SK-N-SH (cell line): ENCODE measurements around the gene WDR17. TPM values are rescaled to one million over a fixed set of nuclear protein-coding genes. Genes with fewer than 3 reads are reported as not detected.
A peak's percentile ranks its signal among the peaks of the same experiment; 100 is the strongest.

Experiments used
- CTCF ChIA-PET: fragments of 300-600, 350-600 bp; formaldehyde crosslinking; extraction: SDS; loops from one replicate; lab custom pipeline; 2021; lab: Yijun Ruan, JAX
- POLR2A ChIA-PET: fragments of 350-600 bp; sonication (Branson Sonifier 250); formaldehyde crosslinking; extraction: SDS; loops from one replicate; lab custom pipeline; 2020; ENCODE audit warnings: antibody characterized with exemption, inconsistent platforms; lab: Yijun Ruan, JAX
- DNase-seq: peaks from one replicate; pipeline ENCODE4 v3.0.0; 2012
- H2AFZ ChIP-seq: fragments of 200-600 bp; sonication (generic); 2 replicates; pipeline ENCODE4 v1.8.1; 2016; ENCODE audit warnings: antibody characterized with exemption, mild to moderate bottlenecking, low read depth
- H3F3A ChIP-seq: fragments of 200-600 bp; sonication (generic); replicated peaks from 2 replicates; pipeline ENCODE3; 2016; ENCODE audit warnings: antibody characterized with exemption, mild to moderate bottlenecking; ENCODE audit not compliant: insufficient read depth
- H3K27ac ChIP-seq, 2 experiments: fragments of 200-500 bp in 1 of 2; fragments of 200-600 bp in 1 of 2; sonication (Bioruptor generic) in 1 of 2; sonication (generic), shearing (Covaris generic) in 1 of 2; 2 replicates each; pipeline versions ENCODE4 v1.5.1 to v1.6.1; 2014 to 2016; ENCODE audit warnings: low read depth in 2 of 2, inconsistent platforms in 1 of 2, low read length in 1 of 2, mild to moderate bottlenecking in 1 of 2, mixed read lengths in 1 of 2
- H3K27me3 ChIP-seq: fragments of 200-600 bp; sonication (generic), shearing (Covaris generic); 2 replicates; pipeline ENCODE4 v1.6.1; 2016; ENCODE audit warnings: mixed run types; ENCODE audit not compliant: insufficient read depth
- H3K36me3 ChIP-seq, 2 experiments: fragments of 200-500 bp in 1 of 2; fragments of 200-600 bp in 1 of 2; sonication (Bioruptor generic) in 1 of 2; sonication (generic) in 1 of 2; replicated peaks in 1 of 2; 2 replicates each; pipeline versions ENCODE3 to v1.5.1; 2014 to 2016; ENCODE audit warnings: low read length in 1 of 2, mild to moderate bottlenecking in 1 of 2; ENCODE audit not compliant: insufficient read depth in 2 of 2, control insufficient read depth in 1 of 2
- H3K4me1 ChIP-seq, 2 experiments: fragments of 200-500 bp in 1 of 2; fragments of 200-600 bp in 1 of 2; sonication (Bioruptor generic) in 1 of 2; sonication (generic), shearing (Covaris generic) in 1 of 2; 2 replicates each; pipeline versions ENCODE4 v1.5.1 to v1.6.1; 2014 to 2016; ENCODE audit warnings: low read depth in 1 of 2, low read length in 1 of 2, mixed run types in 1 of 2; ENCODE audit not compliant: insufficient read depth in 2 of 2, control insufficient read depth in 1 of 2
- H3K4me2 ChIP-seq: fragments of 200-600 bp; sonication (generic), shearing (Covaris generic); 2 replicates; pipeline ENCODE4 v1.6.1; 2017; ENCODE audit warnings: mixed run types
- H3K4me3 ChIP-seq, 2 experiments: fragments of 200-500 bp in 1 of 2; fragments of 200-600 bp in 1 of 2; sonication (Bioruptor generic) in 1 of 2; sonication (generic), shearing (Covaris generic) in 1 of 2; 2 replicates each; pipeline versions ENCODE4 v1.5.1 to v1.8.1; 2014 to 2016; ENCODE audit warnings: low read depth in 2 of 2, inconsistent platforms in 1 of 2, low read length in 1 of 2, mild to moderate bottlenecking in 1 of 2, mixed read lengths in 1 of 2, moderate library complexity in 1 of 2
- H3K79me2 ChIP-seq: fragments of 200-600 bp; sonication (generic); 2 replicates; pipeline ENCODE4 v1.8.1; 2017; ENCODE audit warnings: mild to moderate bottlenecking; ENCODE audit not compliant: insufficient read depth
- H3K9ac ChIP-seq: fragments of 200-600 bp; sonication (generic); 2 replicates; pipeline ENCODE4 v1.6.1; 2017; ENCODE audit warnings: mixed run types
- H3K9me2 ChIP-seq: fragments of 200-600 bp; sonication (generic); 2 replicates; pipeline ENCODE4 v1.6.1; 2017; ENCODE audit warnings: mixed run types
- H3K9me3 ChIP-seq: fragments of 200-600 bp; sonication (generic); 2 replicates; pipeline ENCODE4 v1.6.1; 2017; ENCODE audit warnings: mixed run types, mild to moderate bottlenecking, moderate library complexity
- H4K20me1 ChIP-seq: fragments of 200-600 bp; sonication (generic); 2 replicates; pipeline ENCODE4 v1.6.1; 2017; ENCODE audit warnings: mild to moderate bottlenecking, mixed run types; ENCODE audit not compliant: insufficient read depth
- EZH2phosphoT487 ChIP-seq: fragments of 200-600 bp; sonication (generic); IDR thresholded peaks from 2 replicates; pipeline ENCODE4 v1.6.1; 2017; ENCODE audit warnings: low read depth, mixed run types, mild to moderate bottlenecking, antibody characterized with exemption, moderate library complexity, borderline replicate concordance
- FOSL2 ChIP-seq: IDR thresholded peaks from 2 replicates; pipeline ENCODE4 v1.4.0; 2012; ENCODE audit warnings: low read depth, mild to moderate bottlenecking, moderate library complexity, borderline replicate concordance
- FOXJ3 ChIP-seq: sonication (generic); formaldehyde crosslinking; IDR thresholded peaks from 2 replicates; pipeline ENCODE4 v1.5.1; 2020; ENCODE audit warnings: mild to moderate bottlenecking, missing genetic modification reagents
- GABPA ChIP-seq: IDR thresholded peaks from 2 replicates; pipeline ENCODE4 v1.4.0; 2012; ENCODE audit warnings: low read depth, mild to moderate bottlenecking
- IRF3 ChIP-seq: fragments of 150-350 bp; IDR thresholded peaks from 2 replicates; pipeline ENCODE4 v1.6.1; 2016; ENCODE audit warnings: mild to moderate bottlenecking, low read depth, low read length
- MAX ChIP-seq: IDR thresholded peaks from 2 replicates; pipeline ENCODE4 v1.4.0; 2012; ENCODE audit warnings: low read depth
- MEF2A ChIP-seq: IDR thresholded peaks from 2 replicates; pipeline ENCODE4 v1.4.0; 2012; ENCODE audit warnings: low read depth, borderline replicate concordance
- MXI1 ChIP-seq: IDR thresholded peaks from 2 replicates; pipeline ENCODE4 v1.6.1; 2012; ENCODE audit warnings: mild to moderate bottlenecking, low read depth, low read length, improper control_type of control experiment
- NFIC ChIP-seq: IDR thresholded peaks from 2 replicates; pipeline ENCODE4 v1.4.0; 2012; ENCODE audit warnings: borderline replicate concordance
- NRF1 ChIP-seq: IDR thresholded peaks from 2 replicates; pipeline ENCODE4 v1.6.1; 2012; ENCODE audit warnings: low read depth, mild to moderate bottlenecking, low read length
- POLR2AphosphoS5 ChIP-seq: IDR thresholded peaks from 2 replicates; pipeline ENCODE4 v1.6.1; 2012; ENCODE audit warnings: low read depth, low read length
- RAD21 ChIP-seq: IDR thresholded peaks from 2 replicates; pipeline ENCODE4 v1.6.1; 2012; ENCODE audit warnings: mild to moderate bottlenecking, low read length
- RCOR1 ChIP-seq: fragments of 150-350 bp; IDR thresholded peaks from 2 replicates; pipeline ENCODE4 v1.6.1; 2017; ENCODE audit warnings: antibody characterized with exemption, low read length
- RXRA ChIP-seq: IDR thresholded peaks from 2 replicates; pipeline ENCODE4 v1.4.0; 2012; ENCODE audit warnings: low read depth, mild to moderate bottlenecking, borderline replicate concordance
- SIN3A ChIP-seq: IDR thresholded peaks from 2 replicates; pipeline ENCODE4 v1.6.1; 2012; ENCODE audit warnings: low read depth, mild to moderate bottlenecking, low read length, moderate library complexity, borderline replicate concordance
- SMC3 ChIP-seq: IDR thresholded peaks from 2 replicates; pipeline ENCODE4 v1.6.1; 2012; ENCODE audit warnings: low read depth, low read length, improper control_type of control experiment
- TAF1 ChIP-seq: IDR thresholded peaks from 2 replicates; pipeline ENCODE4 v1.6.1; 2012; ENCODE audit warnings: low read depth, mild to moderate bottlenecking, low read length, moderate library complexity, borderline replicate concordance
- TCF12 ChIP-seq: IDR thresholded peaks from 2 replicates; pipeline ENCODE4 v1.4.0; 2012
- TEAD4 ChIP-seq: IDR thresholded peaks from 2 replicates; pipeline ENCODE4 v1.4.0; 2012; ENCODE audit warnings: mild to moderate bottlenecking, borderline replicate concordance; ENCODE audit not compliant: insufficient read depth
- USF1 ChIP-seq: IDR thresholded peaks from 2 replicates; pipeline ENCODE4 v1.4.0; 2012; ENCODE audit warnings: low read depth, borderline replicate concordance
- WGBS: methylation state at CpG from one replicate; pipeline ENCODE4 v1.1.6; 2017; ENCODE audit warnings: low lambda C conversion rate; 5-methylcytosine and 5-hydroxymethylcytosine counted together
- polyA plus RNA-seq, 3 experiments: library from polyadenylated mRNA; depleted of rRNA; stranded (reverse); fragments of >200 nt; gene quantifications; 2 replicates each; pipeline ENCODE4 v1.2.3, GENCODE V29; 2012

Gene WDR17
- polyA plus RNA-seq, 1 of the 3 experiments (the other 2 are of a cell fraction): 0.72 TPM

GRCh38 chr4:176217510-176217909 is 151.9 kb downstream of the WDR17 start:
- no peaks in the 10 kb centered on the region for H3K4me1 ChIP-seq
- no peak overlapping the region for H3K9ac ChIP-seq
- no peak for DNase-seq
- no peak overlapping the region for H3K27ac ChIP-seq
- CTCF ChIA-PET: interaction anchor here (0.8 to 1.7 kb wide), 4 partner anchors 14 to 830 kb away, joined by 3 to 4 read pairs (median 4); no protein-coding TSS in a partner anchor
- no peaks in the 10 kb centered on the region for H4K20me1 ChIP-seq
- POLR2A ChIA-PET: no interaction called here
- H3K4me3 ChIP-seq: no peak overlapping the region
- no peak overlapping the region for H2AFZ ChIP-seq
- 55% methylated on average over 2 of the region's 2 CpGs for whole genome bisulfite sequencing
- TF ChIP-seq USF1: no peak
- TF ChIP-seq MEF2A: no peak
- peak; percentile 33; the same call in 1 of the 2 replicates for TF ChIP-seq RAD21
- no peak for TF ChIP-seq RXRA
- no peaks in the 10 kb centered on the region for H3K27me3 ChIP-seq
- H3K79me2 ChIP-seq: no peaks in the 10 kb centered on the region
- no peaks in the 10 kb centered on the region for H3K9me2 ChIP-seq
- H3K36me3 ChIP-seq: no peaks in the 10 kb centered on the region
- no peaks in the 10 kb centered on the region for H3K9me3 ChIP-seq
- no peaks in the 10 kb centered on the region for H3F3A ChIP-seq
- H3K4me2 ChIP-seq: no peak overlapping the region

- Histone ChIP-seq H4K20me1 (no peaks in the 10 kb centered on the region), H3K9ac (no peak overlapping the region), H2AFZ (no peak overlapping the region), H3K4me2 (no peak overlapping the region), H3K4me1 (no peaks in the 10 kb centered on the region), H3K9me2 (no peaks in the 10 kb centered on the region), H3F3A (no peaks in the 10 kb centered on the region), H3K36me3 (no peaks in the 10 kb centered on the region), H3K27me3 (no peaks in the 10 kb centered on the region), H3K79me2 (no peaks in the 10 kb centered on the region), H3K27ac (no peak overlapping the region), H3K4me3 (no peak overlapping the region), H3K9me3 (no peaks in the 10 kb centered on the region)
- CTCF ChIA-PET: no interaction called here
- POLR2A ChIA-PET: no interaction called here
- WGBS: 81% methylated on average over 5 of the region's 5 CpGs
- DNase-seq: no peak
- no peak for TF ChIP-seq MAX
- TF ChIP-seq TCF12: no peak
- no peak for TF ChIP-seq TAF1
- TF ChIP-seq EZH2phosphoT487: no peak
- no peak for TF ChIP-seq FOXJ3 (CRISPR knock-in tag)
- TF ChIP-seq USF1: no peak
- no peak for TF ChIP-seq TEAD4
- TF ChIP-seq SIN3A: no peak
- TF ChIP-seq RCOR1: no peak
- TF ChIP-seq MEF2A: no peak
- no peak for TF ChIP-seq FOSL2
- TF ChIP-seq GABPA: no peak
- no peak for TF ChIP-seq NFIC
- no peak for TF ChIP-seq RAD21
- TF ChIP-seq NRF1: no peak
- no peak for TF ChIP-seq RXRA
- no peak for TF ChIP-seq IRF3
- TF ChIP-seq MXI1: no peak
- no peak for TF ChIP-seq SMC3
- TF ChIP-seq POLR2AphosphoS5: no peak
Measured at GRCh38 chr4:176222149-176222548, 156.5 kb downstream of the WDR17 start.
